LoVo (cell line): ENCODE data around the gene HPRT1.
"Not testable (repeated sequence)": the region's sequence is repeated elsewhere in the genome, so short reads cannot be mapped to it uniquely, and the experiment has no call there.

Experiments
- DNase-seq: peaks from one replicate; pipeline ENCODE4 v3.0.0-alpha.2; 2016; ENCODE audit warnings: low spot score

HPRT1 gene, protein sequence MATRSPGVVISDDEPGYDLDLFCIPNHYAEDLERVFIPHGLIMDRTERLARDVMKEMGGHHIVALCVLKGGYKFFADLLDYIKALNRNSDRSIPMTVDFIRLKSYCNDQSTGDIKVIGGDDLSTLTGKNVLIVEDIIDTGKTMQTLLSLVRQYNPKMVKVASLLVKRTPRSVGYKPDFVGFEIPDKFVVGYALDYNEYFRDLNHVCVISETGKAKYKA

DNA sequence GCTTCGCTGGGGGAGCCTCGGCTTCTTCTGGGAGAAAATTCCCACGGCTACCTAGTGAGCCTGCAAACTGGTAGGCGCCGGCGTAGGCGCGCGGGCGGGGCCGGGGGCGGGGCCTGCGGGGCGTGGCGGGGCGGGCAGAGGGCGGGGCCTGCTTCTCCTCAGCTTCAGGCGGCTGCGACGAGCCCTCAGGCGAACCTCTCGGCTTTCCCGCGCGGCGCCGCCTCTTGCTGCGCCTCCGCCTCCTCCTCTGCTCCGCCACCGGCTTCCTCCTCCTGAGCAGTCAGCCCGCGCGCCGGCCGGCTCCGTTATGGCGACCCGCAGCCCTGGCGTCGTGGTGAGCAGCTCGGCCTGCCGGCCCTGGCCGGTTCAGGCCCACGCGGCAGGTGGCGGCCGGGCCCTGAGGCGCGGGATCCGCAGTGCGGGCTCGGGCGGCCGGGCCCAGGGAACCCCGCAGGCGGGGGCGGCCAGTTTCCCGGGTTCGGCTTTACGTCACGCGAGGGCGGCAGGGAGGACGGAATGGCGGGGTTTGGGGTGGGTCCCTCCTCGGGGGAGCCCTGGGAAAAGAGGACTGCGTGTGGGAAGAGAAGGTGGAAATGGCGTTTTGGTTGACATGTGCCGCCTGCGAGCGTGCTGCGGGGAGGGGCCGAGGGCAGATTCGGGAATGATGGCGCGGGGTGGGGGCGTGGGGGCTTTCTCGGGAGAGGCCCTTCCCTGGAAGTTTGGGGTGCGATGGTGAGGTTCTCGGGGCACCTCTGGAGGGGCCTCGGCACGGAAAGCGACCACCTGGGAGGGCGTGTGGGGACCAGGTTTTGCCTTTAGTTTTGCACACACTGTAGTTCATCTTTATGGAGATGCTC is at the start of gene HPRT1:
HPRT1 (plus strand) TSS at position 161 of the 857 bp plus-strand sequence; CDS start at position 308, 147 bp downstream.
- peak; percentile 72 for DNase-seq

DNA sequence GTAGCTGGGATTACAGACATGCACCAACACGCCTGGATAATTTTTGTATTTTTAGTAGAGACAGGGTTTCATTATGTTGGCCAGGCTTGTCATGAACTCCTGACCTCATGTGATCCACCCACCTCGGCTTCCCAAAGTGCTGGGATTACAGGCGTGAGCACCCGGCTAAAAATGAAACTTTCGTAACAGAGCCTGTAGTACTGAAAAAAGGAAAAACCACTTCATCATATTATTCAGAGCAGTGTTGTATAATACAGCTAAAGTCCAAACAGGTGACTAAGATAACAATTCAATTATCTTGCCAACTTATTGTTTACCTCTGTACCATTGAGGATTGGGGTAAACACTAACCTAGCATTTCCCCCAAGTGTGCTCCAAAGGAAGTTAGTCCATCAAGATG is 43.9 kb upstream of the HPRT1 start:
- DNase-seq = no peak

DNA sequence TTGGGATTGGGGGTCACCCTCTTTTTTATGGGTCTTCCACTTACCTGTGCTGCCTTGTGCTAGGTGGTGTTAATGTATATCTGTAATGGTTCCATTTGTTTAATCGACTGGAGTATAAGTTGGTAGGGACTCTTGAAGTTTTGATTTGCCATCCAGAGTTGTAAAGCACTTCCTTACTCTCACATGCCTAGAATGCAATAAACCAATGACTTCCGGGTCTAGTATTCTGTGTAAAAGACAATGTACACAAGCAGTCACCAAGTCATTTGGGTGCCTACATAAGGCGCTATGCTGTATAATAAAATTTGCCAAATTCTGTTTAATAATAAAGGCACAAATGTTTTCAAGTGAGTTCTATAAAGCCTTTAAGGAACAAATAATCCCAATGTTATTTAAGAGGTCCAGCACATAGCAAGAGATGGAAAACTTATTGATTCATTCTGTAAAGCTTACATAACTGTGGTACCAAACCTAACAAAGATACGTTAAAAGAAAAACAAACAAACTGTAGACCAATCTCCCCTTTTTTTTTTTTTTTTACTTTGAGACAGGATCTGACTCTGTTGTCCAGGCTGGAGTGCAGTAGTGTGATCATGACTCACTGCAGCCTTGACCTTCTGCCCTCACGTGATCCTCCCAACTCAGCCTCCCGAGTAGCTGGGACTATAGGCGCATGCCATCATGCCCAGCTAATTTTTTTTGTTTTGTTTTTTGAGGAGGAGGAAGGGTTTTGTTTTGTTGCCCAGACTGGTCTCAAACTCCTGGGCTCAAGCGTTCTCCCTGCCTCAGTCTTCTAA is 41.5 kb upstream of the HPRT1 start:
- DNase-seq = no peak

DNA sequence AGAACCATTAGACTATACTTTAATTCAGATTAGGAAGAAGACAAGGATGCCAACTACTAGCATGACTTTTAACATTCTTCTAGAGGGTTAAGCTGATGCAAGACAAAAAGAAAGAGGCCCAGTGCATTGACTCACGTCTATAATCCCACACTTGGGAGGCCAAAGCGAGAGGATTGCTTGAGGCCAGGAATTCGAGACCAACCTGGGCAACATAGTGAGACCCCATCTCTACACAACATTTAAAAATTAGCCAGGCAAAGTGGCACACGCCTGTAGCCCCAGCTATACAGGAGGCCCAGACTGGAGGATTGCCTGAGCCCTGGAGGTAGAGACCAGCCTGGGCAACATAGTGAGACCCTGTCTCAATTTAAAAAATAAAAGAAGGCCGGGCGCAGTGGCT is 40.2 kb upstream of the HPRT1 start:
- no peak for DNase-seq

DNA sequence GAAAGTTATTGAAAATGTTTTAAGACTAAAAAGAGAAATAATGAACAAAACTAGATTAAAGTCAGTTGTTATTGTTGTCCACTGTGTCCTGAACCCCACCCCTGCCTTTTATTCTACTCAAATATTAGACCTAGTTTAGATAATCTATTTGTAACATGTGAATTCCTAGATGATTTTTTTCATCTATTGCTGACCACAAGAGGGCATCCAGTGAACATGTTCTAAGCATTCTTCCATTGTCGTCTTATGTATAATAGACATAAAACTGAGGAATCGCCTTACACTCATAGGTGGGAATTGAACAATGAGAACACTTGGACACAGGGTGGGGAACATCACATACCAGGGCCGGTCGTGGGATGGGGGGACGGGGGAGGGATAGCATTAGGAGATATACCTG is 36.4 kb upstream of the HPRT1 start:
- DNase-seq = no peak

DNA sequence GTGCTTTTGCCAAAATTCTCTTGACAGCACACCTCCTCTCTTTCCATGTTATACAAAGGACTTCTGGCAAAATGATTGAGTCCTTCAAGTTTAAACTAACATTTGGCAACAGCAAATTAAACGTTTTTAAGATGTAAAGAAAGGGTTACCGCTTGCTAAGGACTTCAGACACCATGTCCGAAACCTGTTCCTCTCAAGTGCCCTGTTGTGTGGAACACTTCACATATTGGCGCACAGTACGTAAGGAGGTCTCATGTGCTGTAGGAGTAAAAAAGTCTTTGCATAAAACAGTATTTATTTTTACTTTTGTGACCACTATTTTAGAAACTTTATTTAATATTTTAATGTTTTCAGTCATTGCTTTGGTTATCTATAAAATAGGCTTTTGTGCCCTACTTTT is 33.7 kb upstream of the HPRT1 start:
- DNase-seq = no peak

DNA sequence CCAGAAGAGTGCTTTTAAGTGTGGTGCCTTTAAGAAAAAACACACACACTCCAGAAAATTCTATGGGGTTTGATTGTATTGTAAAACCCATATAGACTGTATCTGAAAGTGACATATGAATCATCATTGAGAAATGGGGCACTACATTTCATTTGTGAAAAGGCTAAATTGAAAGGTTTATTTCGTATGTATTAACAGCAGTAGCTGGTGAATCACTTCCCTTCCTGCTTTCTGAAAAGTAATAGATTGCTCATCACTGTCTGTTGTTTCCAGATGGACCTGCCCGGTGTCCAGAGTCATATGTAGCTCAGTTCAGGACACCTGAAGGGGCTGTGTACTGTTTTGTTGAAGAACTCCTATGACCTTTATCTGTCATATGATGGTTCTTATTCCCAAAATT is 28.1 kb upstream of the HPRT1 start:
- DNase-seq = no peak

DNA sequence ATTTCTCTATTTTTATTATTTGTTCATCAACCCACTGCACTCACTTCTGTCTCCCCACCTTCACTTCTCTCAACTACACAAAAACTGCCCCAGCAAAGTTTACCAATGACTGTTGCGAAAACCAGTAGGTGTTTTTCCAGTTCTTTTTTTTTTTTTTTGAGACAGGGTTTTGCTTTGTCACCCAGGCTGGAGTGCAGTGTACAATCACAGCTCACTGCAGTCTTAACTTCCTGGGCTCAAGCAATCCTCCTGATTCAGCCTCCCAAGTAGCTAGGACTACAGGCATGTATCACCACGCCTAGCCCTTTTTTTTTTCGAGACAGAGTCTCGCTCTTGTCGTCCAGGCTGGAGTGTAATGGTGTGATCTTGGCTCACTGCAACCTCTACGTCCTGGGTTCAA is 24.1 kb upstream of the HPRT1 start:
- DNase-seq = no peak

DNA sequence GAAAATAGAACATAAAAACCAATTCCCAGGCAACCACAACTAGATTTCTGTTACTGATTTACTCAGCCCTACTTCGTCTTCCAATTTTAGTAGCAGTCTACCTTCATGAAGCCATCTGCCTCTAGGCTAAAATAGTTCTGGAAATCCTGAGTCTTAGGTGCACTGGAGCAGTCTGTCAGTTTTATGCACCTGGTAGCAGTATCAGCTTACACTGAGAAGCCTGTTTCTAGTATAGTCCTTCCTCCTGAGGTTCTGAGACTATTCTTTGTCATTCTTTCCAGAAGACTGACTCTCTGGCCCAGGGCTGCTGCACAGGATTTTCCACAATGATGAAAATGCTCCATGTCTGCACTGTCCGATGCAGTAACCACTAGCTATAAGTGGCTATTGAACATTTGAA is 16.9 kb upstream of the HPRT1 start:
- DNase-seq = no peak

DNA sequence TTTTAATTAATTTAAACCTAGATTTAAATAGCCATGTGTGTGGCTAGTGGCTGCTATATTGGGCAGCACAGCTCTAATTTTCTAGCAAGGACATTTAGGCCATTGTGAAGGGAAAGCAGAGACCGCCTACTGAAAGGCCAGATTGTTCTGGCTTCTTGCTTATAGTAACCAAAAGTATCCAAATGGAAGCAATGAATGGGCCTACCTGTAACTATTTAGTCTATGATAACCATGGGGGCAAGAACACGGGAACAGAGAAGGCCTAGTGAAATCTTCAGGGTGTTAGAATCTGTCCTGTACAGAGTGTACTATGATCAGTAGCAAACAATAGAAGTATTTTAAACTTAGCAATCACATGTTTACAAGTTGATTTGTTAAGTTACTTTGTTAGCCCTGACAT is 16.5 kb upstream of the HPRT1 start:
- DNase-seq = no peak

DNA sequence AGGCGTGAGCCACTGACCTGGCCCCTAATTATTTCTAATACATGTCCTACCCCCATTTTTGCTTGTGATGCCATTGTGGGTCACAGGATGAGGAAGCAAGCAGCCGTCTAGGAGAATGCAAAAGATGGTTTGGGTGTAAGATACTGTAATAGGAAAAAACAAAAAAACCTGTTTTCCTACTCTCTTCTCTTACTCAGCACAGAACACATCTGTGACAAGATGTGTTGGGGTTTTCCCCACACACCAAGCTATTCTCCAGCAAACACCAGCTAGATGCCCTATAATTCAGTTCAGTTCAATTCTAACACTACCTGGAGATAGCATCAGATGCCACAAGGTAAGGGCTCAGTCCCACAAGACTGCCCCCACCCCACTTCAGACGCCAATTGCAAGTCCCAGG is 15.3 kb upstream of the HPRT1 start:
- DNase-seq = no peak

DNA sequence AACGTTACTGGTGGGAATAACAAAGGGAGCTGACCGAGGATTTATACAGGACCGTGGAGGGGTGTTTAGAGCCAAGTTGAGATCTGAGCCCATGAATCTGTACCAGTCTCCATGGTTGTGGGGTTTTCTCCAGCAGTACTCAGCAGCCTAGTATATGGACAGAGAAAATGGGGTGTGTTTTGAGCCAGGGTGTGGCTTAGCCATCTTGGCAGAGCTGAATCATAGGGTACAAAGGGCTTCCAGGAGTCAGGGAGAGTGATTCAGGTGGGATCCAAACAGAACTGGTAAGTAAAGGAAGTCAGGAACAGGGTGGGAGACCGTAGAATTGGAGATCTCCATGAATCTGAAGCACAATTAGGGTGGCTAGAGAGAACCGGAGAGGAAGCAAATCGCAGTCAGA is 7.4 kb upstream of the HPRT1 start:
- peak; percentile 9 for DNase-seq

DNA sequence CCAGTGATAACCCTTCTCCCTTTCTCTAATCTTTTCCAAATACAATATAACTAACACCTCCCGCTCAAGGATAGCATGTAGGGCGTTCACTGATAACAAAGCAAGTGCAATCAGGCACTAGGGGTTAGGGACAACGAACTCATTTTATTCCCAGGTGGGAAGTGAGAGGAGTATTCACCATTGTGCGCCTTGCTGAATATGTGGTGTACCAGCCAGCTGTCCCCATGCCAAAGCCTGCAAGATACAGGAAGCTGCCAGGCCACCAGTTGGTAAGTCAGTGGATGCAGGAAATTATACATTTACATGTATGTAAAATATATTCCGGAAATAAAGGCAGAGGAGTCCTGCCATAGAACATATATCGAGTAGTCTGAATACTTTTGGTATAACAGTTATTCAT is 6.3 kb upstream of the HPRT1 start:
- DNase-seq = no peak

DNA sequence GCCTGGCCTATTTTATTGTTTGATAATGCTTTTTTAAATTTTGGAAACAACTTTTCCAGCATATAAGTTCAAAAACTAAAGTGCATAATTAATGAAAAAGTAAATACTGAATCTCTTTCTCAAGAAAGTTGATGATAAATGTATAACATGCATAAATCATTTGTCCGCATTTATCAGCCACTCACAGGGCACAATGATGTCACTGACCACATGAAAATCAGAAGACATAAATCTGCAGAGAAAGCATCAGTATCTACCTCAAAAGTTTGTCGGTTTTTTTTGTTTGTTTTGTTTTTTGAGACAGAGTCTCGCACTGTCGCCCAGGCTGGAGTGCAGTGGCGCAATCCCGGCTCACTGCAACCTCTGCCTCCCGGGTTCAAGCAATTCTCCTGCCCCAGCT is 5.5 kb upstream of the HPRT1 start:
- DNase-seq = no peak

DNA sequence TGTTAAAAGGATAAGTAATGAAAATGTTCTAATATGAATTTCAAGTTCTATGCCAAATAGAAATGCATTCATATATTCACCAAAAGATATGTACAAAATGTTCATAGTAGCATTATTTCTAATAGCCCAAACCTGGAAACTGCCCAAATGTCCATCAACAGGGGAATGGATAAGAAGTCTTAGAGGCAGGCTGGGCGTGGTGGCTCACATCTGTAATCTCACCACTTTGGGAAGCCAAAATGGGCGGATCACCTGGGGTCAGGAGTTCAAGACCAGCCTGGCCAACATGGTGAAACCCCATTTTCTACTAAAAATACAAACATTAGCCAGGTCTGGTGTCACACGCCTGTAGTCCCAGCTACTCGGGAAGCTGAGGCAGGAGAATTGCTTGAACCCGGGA is 2.3 kb upstream of the HPRT1 start:
- no peak for DNase-seq

DNA sequence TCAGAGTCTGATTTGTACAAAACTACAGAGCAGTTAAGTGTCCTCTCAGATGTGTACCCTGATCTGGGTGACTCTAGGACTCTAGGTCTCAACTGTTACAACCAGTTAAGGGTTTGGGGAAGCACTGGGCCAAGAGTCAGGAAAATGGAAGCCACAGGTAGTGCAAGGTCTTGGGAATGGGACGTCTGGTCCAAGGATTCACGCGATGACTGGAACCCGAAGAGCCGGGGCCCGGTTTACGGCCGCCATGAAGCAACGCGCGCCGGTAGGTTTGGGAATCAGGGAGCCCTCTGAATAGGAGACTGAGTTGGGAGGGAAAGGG is 321 bp upstream of the HPRT1 start:
- no peak for DNase-seq

DNA sequence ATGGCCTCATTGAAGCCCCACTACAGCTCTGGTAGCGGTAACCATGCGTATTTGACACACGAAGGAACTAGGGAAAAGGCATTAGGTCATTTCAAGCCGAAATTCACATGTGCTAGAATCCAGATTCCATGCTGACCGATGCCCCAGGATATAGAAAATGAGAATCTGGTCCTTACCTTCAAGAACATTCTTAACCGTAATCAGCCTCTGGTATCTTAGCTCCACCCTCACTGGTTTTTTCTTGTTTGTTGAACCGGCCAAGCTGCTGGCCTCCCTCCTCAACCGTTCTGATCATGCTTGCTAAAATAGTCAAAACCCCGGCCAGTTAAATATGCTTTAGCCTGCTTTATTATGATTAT is 876 bp downstream of the HPRT1 start:
- no peak for DNase-seq

DNA sequence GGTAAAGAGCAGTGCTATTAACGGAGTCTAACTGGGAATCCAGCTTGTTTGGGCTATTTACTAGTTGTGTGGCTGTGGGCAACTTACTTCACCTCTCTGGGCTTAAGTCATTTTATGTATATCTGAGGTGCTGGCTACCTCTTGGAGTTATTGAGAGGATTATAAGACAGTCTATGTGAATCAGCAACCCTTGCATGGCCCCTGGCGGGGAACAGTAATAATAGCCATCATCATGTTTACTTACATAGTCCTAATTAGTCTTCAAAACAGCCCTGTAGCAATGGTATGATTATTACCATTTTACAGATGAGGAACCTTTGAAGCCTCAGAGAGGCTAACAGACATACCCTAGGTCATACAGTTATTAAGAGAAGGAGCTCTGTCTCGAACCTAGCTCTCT is 1.5 kb downstream of the HPRT1 start:
- DNase-seq = no peak

DNA sequence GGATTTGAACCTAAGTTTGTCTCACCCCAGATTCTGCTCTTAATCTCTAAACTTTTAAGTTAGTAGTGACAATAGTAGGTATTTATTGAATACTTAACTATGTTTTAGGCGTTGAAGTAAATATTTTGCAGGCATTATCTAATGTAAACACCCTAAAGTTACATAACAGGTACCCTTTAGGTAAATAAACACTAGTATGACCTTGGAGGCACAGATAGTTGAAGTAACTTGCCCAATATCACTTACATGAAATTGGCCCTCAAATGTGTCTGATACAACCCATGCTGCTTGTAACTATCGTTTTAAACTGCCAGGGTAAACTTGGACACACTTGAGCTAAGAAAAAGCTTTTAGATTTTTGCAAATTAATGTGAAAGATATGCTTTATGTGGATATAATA is 3.0 kb downstream of the HPRT1 start:
- no peak for DNase-seq

DNA sequence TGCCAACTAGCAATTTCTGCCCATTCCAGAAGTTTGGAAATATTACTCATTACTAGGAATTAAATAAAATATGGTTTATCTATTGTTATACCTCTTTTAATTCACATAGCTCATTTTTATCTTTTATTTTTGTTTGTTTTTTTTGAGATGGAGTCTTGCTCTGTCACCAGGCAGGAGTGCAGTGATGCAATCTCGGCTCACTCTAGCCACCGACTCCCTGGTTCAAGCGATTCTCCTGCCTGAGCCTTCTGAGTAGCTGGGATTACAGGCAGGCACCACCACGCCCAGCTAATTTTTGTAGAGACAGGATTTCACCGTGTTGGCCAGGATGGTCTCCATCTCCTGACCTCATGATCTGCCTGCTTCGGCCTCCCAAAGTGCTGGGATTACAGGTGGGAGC is 4.5 kb downstream of the HPRT1 start:
- not testable (repeated sequence) for DNase-seq

DNA sequence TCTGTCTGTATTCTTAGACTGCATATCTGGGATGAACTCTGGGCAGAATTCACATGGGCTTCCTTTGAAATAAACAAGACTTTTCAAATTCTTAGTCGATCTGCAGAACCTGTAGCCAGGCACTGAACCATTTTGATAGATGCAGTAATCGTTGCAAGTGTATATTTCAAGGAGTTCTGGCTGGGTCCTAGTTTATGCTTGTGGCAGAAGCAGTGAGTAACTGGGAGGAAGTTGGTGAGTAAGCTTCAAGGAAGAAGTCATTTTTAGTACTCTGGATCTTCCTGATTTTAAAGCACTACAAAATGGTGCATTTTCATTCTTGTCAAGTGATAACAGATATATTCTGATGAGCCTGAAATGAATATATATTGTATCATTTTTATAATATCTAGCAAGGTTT is 9.5 kb downstream of the HPRT1 start:
- no peak for DNase-seq

DNA sequence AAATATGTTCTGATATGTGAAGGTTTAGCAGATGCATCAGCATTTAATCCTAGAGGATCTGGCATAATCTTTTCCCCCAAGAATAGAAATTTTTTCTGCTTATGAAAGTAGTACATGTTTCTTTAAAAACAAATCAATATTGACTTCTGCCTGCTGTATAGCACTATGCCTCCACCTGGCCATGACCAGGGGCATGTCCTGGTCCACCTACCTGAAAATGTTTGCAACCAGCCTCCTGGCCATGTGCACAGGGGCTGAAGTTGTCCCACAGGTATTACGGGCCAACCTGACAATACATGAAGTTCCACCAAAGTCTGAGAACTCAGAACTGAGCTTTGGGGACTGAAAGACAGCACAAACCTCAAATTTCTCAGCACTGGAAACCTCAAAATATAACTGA is 10.0 kb downstream of the HPRT1 start:
- DNase-seq = no peak

DNA sequence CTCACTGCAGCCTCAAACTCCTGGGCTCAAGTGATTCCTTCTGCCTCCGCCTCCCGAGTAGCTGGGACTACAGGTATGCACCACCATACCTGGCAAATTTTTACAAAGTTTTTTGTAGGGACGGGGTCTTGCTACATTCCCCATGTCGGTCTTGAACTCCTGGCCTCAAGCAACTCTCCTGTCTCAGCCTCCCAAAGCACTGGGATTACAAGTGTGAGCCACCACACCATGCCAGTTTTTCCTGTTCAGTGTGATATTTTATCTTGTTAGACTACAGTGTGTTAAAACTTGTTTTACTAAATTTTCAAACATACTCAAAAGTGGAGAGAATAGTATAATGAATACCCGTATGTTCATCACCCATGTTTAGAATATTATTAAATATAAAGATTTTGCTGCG is 12.1 kb downstream of the HPRT1 start:
- no peak for DNase-seq
